Measurements from ENCODE around the gene PDE8B. TPM values are rescaled to one million over a fixed set of nuclear protein-coding genes. Genes with fewer than 3 reads are reported as not detected.

PDE8B gene
- total RNA-seq, 1 experiment from 2014 or later, result 0.07 TPM

DNA sequence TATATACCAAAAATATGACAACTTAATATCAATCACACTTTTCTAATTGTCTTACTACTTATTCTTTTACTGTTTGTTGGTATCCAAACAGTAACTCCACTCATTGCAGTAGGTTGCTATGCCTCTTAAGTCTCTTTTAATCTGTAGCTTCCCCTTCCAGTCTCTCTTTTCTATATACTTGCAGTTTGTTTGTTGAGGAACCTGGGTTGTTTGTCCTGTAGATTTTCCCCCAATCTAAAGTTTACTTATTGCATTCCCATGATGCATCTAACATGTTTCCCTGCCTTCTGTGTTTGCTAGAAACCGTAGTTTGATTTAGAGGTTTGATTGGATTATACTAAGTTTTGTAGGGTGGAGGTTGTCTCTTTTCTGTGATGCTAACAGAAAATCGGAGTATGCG, 10.6 kb downstream of the PDE8B start:
- Mint-ChIP-seq H3K27ac (no peak overlapping the region), H3K4me3 (no peak overlapping the region), H3K36me3 (ENCODE audit: insufficient read depth in 1 of 3, low read depth in 3 of 3) (no peaks in the 10 kb centered on the region), H3K27me3 (ENCODE audit: low read depth) (peaks cover 15% of the 10 kb centered on the region), H3K4me1 (no peaks in the 10 kb centered on the region), H3K9me3 (no peaks in the 10 kb centered on the region)
- Histone ChIP-seq H3K79me2 (ENCODE audit: insufficient read depth, low read length) (no peaks in the 10 kb centered on the region), H3K14ac (ENCODE audit: insufficient read depth, low read length) (no peak overlapping the region), H4K91ac (ENCODE audit: insufficient read length, low read depth, low read length) (no peak overlapping the region), H3K23ac (ENCODE audit: insufficient read length, low read depth, low read length) (no peak overlapping the region), H3K27ac (ENCODE audit: insufficient read length, low read depth, low read length) (no peak overlapping the region), H2BK20ac (ENCODE audit: low read depth, low read length, poor library complexity, severe bottlenecking) (no peak overlapping the region), H4K8ac (replicated peaks; ENCODE audit: insufficient read length, low read depth, low read length) (no peak overlapping the region), H2AFZ (ENCODE audit: low read length) (no peak overlapping the region), H2BK12ac (ENCODE audit: insufficient read length, low read depth, low read length) (no peak overlapping the region), H3K56ac (ENCODE audit: insufficient read length, low read depth, low read length) (no peak overlapping the region), H2BK120ac (ENCODE audit: low read depth, low read length, poor library complexity, severe bottlenecking) (no peak overlapping the region), H4K5ac (ENCODE audit: insufficient read length, low read depth, low read length) (no peak overlapping the region), H4K20me1 (ENCODE audit: control insufficient read depth, insufficient read depth, insufficient read length) (no peaks in the 10 kb centered on the region), H3K4me2 (ENCODE audit: insufficient read depth, insufficient read length, low read length) (no peak overlapping the region), H2AK5ac (ENCODE audit: insufficient read length, low read length) (no peak overlapping the region), H3K4ac (ENCODE audit: low read depth, low read length) (no peak overlapping the region), H3K9me3 (ENCODE audit: control insufficient read depth, low read depth, low read length) (no peaks in the 10 kb centered on the region), H3K9ac (ENCODE audit: extremely low read depth, insufficient read length, low read length) (no peak overlapping the region), H3K79me1 (ENCODE audit: insufficient read depth, low read depth, low read length, poor library complexity, severe bottlenecking) (no peaks in the 10 kb centered on the region), H3K23me2 (ENCODE audit: insufficient read length, low read depth, low read length, poor library complexity, severe bottlenecking) (no peaks in the 10 kb centered on the region), H3K18ac (ENCODE audit: insufficient read length, low read depth, low read length) (no peak overlapping the region), H3K4me1 (ENCODE audit: insufficient read depth, low read length) (no peaks in the 10 kb centered on the region), H3T11ph (ENCODE audit: low read length) (no peak overlapping the region), H3K27me3 (ENCODE audit: insufficient read depth, low read length) (no peaks in the 10 kb centered on the region), H2BK5ac (ENCODE audit: insufficient read length, low read length) (no peak overlapping the region), H2BK15ac (ENCODE audit: low read depth, low read length) (no peak overlapping the region)
- no peak for DNase-seq
- TF ChIP-seq, protein P1, sequence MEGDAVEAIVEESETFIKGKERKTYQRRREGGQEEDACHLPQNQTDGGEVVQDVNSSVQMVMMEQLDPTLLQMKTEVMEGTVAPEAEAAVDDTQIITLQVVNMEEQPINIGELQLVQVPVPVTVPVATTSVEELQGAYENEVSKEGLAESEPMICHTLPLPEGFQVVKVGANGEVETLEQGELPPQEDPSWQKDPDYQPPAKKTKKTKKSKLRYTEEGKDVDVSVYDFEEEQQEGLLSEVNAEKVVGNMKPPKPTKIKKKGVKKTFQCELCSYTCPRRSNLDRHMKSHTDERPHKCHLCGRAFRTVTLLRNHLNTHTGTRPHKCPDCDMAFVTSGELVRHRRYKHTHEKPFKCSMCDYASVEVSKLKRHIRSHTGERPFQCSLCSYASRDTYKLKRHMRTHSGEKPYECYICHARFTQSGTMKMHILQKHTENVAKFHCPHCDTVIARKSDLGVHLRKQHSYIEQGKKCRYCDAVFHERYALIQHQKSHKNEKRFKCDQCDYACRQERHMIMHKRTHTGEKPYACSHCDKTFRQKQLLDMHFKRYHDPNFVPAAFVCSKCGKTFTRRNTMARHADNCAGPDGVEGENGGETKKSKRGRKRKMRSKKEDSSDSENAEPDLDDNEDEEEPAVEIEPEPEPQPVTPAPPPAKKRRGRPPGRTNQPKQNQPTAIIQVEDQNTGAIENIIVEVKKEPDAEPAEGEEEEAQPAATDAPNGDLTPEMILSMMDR (conservative IDR thresholded peaks at IDR 0.05), result no peak
- WGBS (ENCODE audit: extremely low coverage, insufficient read length, low lambda C conversion rate), result no CpG with 5 or more reads among the region's 3 CpGs
